Glutamatergic neuron (in vitro differentiated cells): ENCODE data around the gene CLDN15. TPM values are rescaled to one million over a fixed set of nuclear protein-coding genes. Genes with fewer than 3 reads are reported as not detected.
"Not testable (repeated sequence)": the region's sequence is repeated elsewhere in the genome, so short reads cannot be mapped to it uniquely, and the experiment has no call there.

ENCODE experiments used
- DNase-seq: peaks from one replicate; pipeline ENCODE4 v3.0.0; 2022
- H3K27ac Mint-ChIP-seq: one replicate; pipeline ENCODE4 v1.8.0; 2020; ENCODE audit warnings: mild to moderate bottlenecking, mixed read lengths, inconsistent platforms; ENCODE audit not compliant: unreplicated experiment
- H3K27me3 Mint-ChIP-seq: one replicate; pipeline ENCODE4 v1.8.0; 2020; ENCODE audit warnings: mild to moderate bottlenecking, moderate library complexity, mixed read lengths, inconsistent platforms; ENCODE audit not compliant: unreplicated experiment
- H3K36me3 Mint-ChIP-seq: one replicate; pipeline ENCODE4 v1.8.0; 2020; ENCODE audit warnings: mild to moderate bottlenecking, mixed read lengths, inconsistent platforms; ENCODE audit not compliant: unreplicated experiment
- H3K4me1 Mint-ChIP-seq: one replicate; pipeline ENCODE4 v1.8.0; 2020; ENCODE audit warnings: mild to moderate bottlenecking, low read depth, mixed read lengths, inconsistent platforms; ENCODE audit not compliant: unreplicated experiment
- H3K4me3 Mint-ChIP-seq: one replicate; pipeline ENCODE4 v1.8.0; 2020; ENCODE audit warnings: mild to moderate bottlenecking, mixed read lengths, inconsistent platforms; ENCODE audit not compliant: unreplicated experiment
- H3K9me3 Mint-ChIP-seq: one replicate; pipeline ENCODE4 v1.8.0; 2020; ENCODE audit warnings: mild to moderate bottlenecking, moderate library complexity, mixed read lengths, inconsistent platforms; ENCODE audit not compliant: unreplicated experiment
- CTCF ChIP-seq: fragments of 200-600 bp; sonication (generic); IDR thresholded peaks from one replicate; pipeline ENCODE4 v1.5.0; 2021; ENCODE audit not compliant: partially characterized antibody, unreplicated experiment
- total RNA-seq: library from RNA; stranded (reverse); fragmentation: NEBNext Ultra II Directional; extraction: Animal tissue kit (Norgen Biotek cat#: 25700); gene quantifications from one replicate; pipeline ENCODE4 v1.2.1, GENCODE V29; 2021; ENCODE audit not compliant: unreplicated experiment

Gene CLDN15
- total RNA-seq, 1 donor from 2014 or later, result 9.4 TPM

DNA sequence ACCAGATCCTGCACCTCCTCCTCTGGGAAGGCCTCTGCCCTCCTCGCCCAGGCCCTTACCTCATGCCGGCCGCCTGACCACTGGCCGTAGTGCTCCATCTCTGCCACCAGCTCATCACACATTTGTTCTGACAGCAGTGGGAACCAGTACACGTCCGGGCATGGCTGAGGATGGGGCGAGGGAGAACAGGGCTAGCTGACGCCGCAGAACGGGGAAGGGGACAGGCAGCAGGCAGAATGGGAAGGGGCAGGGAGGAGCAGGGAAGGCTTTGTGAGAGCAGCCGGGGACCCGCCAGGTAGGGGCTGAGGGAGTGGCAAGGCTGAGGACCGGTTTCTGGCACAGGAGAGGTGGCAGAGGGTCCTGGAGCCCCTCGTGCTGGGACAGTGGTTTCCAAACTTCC lies 28.8 kb downstream of the CLDN15 start:
- no peak for TF ChIP-seq CTCF
- Mint-ChIP-seq H3K4me3 (no peak overlapping the region), H3K27ac (no peak overlapping the region), H3K36me3 (no peaks in the 10 kb centered on the region), H3K9me3 (peaks cover 2% of the 10 kb centered on the region), H3K4me1 (no peaks in the 10 kb centered on the region), H3K27me3 (peaks cover 1% of the 10 kb centered on the region)
- no peak for DNase-seq

GRCh38 chr7:101207459-101207858 lies 30.1 kb downstream of the CLDN15 start:
- Mint-ChIP-seq H3K9me3 (peaks cover 2% of the 10 kb centered on the region), H3K36me3 (no peaks in the 10 kb centered on the region), H3K4me1 (no peaks in the 10 kb centered on the region), H3K27ac (no peak overlapping the region), H3K27me3 (peaks cover 8% of the 10 kb centered on the region), H3K4me3 (no peak overlapping the region)
- DNase-seq, result no peak
- no peak for TF ChIP-seq CTCF

- TF ChIP-seq CTCF, result no peak
- Mint-ChIP-seq H3K36me3 (no peaks in the 10 kb centered on the region), H3K27ac (no peak overlapping the region), H3K9me3 (peaks cover 2% of the 10 kb centered on the region), H3K27me3 (peaks cover 8% of the 10 kb centered on the region), H3K4me1 (no peaks in the 10 kb centered on the region), H3K4me3 (no peak overlapping the region)
- no peak for DNase-seq
Measured at GRCh38 chr7:101206665-101207042, 30.9 kb downstream of the CLDN15 start.

DNA sequence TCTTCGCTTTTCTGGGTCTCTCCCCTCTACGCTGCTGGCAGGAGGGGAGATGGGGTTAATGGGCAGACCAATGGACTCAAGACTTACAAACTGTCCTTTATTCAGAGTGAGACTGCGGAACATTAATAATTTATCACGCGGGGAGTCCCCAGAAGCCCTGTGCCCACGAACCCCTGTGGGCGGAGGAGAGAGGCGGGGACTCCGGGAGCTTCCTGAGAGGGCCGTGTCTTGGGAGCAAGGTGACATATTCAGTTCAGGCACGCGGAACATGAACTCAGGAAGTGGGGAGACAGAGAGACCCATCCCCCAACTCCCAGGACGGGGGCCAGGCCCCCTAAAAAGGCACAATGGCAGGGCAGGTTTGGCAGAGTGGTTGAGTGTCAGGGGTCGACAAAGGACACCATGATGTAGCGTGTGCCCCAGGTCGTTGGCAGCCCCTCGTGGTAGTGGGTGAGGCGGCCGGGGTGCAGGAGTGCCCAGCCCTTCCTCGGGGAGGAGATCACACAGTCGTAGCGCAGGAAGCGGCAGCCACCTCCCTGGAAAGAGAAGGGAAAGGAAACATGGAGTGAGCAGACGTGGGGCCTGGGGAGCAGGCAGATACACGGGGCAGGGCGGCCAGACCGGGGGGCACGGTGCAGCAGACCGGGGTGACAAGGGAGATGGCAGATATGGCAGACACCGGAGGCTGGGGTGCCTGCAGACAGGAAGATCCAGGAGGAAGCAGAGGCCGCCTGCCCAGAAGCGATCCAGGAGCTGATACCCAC lies 31.5 kb downstream of the CLDN15 start:
- TF ChIP-seq CTCF, result no peak
- no peaks in the 10 kb centered on the region for H3K36me3 Mint-ChIP-seq

GRCh38 chr7:101203740-101204738 lies 33.6 kb downstream of the CLDN15 start:
- not testable (repeated sequence) for DNase-seq, H3K9me3 Mint-ChIP-seq, H3K4me1 Mint-ChIP-seq, H3K27ac Mint-ChIP-seq, H3K4me3 Mint-ChIP-seq, H3K36me3 Mint-ChIP-seq
- H3K27me3 Mint-ChIP-seq, result peaks cover 14% of the 10 kb centered on the region

More for the DNA sequence above, 31.5 kb downstream of the CLDN15 start:
- no peak overlapping the region for H3K27ac Mint-ChIP-seq
- H3K9me3 Mint-ChIP-seq, result peaks cover 2% of the 10 kb centered on the region
- peaks cover 8% of the 10 kb centered on the region for H3K27me3 Mint-ChIP-seq
- no peaks in the 10 kb centered on the region for H3K4me1 Mint-ChIP-seq
- no peak overlapping the region for H3K4me3 Mint-ChIP-seq
- DNase-seq, result no peak
